HG03521 (cell line): Measurements from ENCODE around the gene TRIM54.

Experiments used
- ATAC-seq: cut with Tn5 transposase; IDR thresholded peaks from one replicate; pipeline ENCODE4 v1.9.1; 2021; ENCODE audit warnings: mild to moderate bottlenecking, moderate library complexity; ENCODE audit not compliant: unreplicated experiment

Gene TRIM54

GRCh38 chr2:27353762-27354596 is 71.8 kb downstream of the TRIM54 start:
- no peak for ATAC-seq

DNA sequence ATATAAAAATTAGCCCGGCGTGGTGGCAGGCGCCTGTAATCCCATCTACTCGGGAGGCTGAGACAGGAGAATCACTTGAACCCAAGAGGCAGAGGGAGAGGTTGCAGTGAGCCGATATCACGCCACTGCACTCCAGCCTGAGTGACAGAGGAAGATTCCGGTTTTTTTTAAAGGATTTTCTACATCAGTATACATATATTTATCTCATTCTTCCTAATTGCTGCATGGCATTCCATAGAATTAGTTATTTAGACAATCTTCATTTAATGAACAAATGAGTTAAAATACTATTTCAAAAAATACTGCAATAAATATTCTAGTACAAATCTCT is 72.3 kb downstream of the TRIM54 start:
- no peak for ATAC-seq

DNA sequence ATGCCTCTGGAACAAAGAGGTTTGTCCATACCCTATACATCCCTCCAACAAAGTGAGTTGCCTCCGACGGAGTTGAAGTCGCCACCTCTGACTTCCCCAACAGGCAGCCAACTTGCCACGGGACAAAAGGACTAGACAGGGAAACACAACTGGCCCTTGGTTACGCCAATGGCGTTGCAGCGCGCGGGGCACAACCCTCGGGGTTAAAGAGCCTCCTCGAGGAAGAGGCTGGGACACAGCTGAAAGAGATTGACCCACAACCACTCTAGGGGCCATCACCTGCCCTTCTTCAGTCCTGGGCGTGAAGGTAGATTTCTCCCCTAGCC is 73.8 kb downstream of the TRIM54 start:
- ATAC-seq, result peak; percentile 26

GRCh38 chr2:27356382-27357181 is 74.4 kb downstream of the TRIM54 start, which contains the start of gene GTF3C2:
GTF3C2 (minus strand) TSS chr2:27356764; CDS start chr2:27343554, 13,210 bp downstream.
- ATAC-seq, result peak; percentile 82
